Measurements from ENCODE around the gene KCNK6. TPM values are rescaled to one million over a fixed set of nuclear protein-coding genes. Genes with fewer than 3 reads are reported as not detected.

Gene KCNK6
- total and polyA plus RNA-seq, 10 of the 15 experiments (the other 5 are each of a cell fraction or from before 2014, with no cell fraction given) = 0.04 to 1.4 (median 1.1) TPM

- Histone ChIP-seq H2AFZ (ENCODE audit: control insufficient read depth, low read depth, low read length) (no peak overlapping the region), H3K79me2 (ENCODE audit: control insufficient read depth, insufficient read depth, low read length) (no peaks in the 10 kb centered on the region), H3K9ac (ENCODE audit: control insufficient read depth, insufficient read depth, low read length) (no peak overlapping the region), H3K9me3 (replicated peaks; ENCODE audit: control insufficient read depth, insufficient read depth, low read length) (no peaks in the 10 kb centered on the region), H3K36me3 (ENCODE audit: control insufficient read depth in 2 of 2, insufficient read depth in 2 of 2, low read length in 1 of 2) (peaks cover 0 to 11% of the 10 kb centered on the region in 2 experiments; a peak in 3 of 4 replicates), H3K27me3 (replicated peaks in 1 of 2; ENCODE audit: control insufficient read depth in 2 of 2, insufficient read depth in 2 of 2, low read length in 1 of 2) (no peaks in the 10 kb centered on the region), H3K4me3 (no peak overlapping the region), H4K20me1 (ENCODE audit: control insufficient read depth, insufficient read depth) (no peaks in the 10 kb centered on the region), H3K4me1 (ENCODE audit: control insufficient read depth, insufficient read depth, low read length) (no peaks in the 10 kb centered on the region), H3K27ac (ENCODE audit: control insufficient read depth, insufficient read depth) (no peak overlapping the region), H3K4me2 (ENCODE audit: control insufficient read depth, insufficient read depth) (no peak overlapping the region)
- TF ChIP-seq HDGF (IDR thresholded peaks at IDR 0.05) (no peak), DPF2 (IDR thresholded peaks at IDR 0.05) (no peak), SMC3 (IDR thresholded peaks at IDR 0.05; ENCODE audit: borderline replicate concordance, low read length) (no peak), MEF2A (IDR thresholded peaks at IDR 0.05; ENCODE audit: insufficient read depth, low read depth, low read length) (no peak), SUZ12 (IDR thresholded peaks at IDR 0.05; ENCODE audit: unreplicated experiment) (no peak), E4F1 (IDR thresholded peaks at IDR 0.05; ENCODE audit: borderline replicate concordance, partially characterized antibody) (no peak), CBX5 (IDR thresholded peaks at IDR 0.05; ENCODE audit: low read depth) (no peak), NR2F1 (conservative IDR thresholded peaks at IDR 0.05) (no peak), POU2F2 (IDR thresholded peaks at IDR 0.05; ENCODE audit: borderline replicate concordance, low read depth, low read length) (no peak), ZNF24 (IDR thresholded peaks at IDR 0.05) (no peak), PAX8 (IDR thresholded peaks at IDR 0.05) (no peak), ATF3 (IDR thresholded peaks at IDR 0.05; ENCODE audit: borderline replicate concordance, extremely low read depth, low read depth, low read length) (no peak), MLLT1 (IDR thresholded peaks at IDR 0.05) (no peak)
- SMC1A ChIA-PET (ENCODE audit: uncharacterized antibody, unreplicated experiment) = no interaction called here
- FAIRE-seq (no peak), DNase-seq (ENCODE audit: low read depth, low spot score) (no peak), ATAC-seq (no peak)
- CTCF ChIA-PET = interaction anchor here (0.7 kb wide), 1 partner anchor 234 kb away, joined by 3 read pairs; no protein-coding TSS in a partner anchor
- RAD21 ChIA-PET (ENCODE audit: unreplicated experiment) = no interaction called here
- no TSS peak for BruUV-seq (replicated peaks)
- WGBS (ENCODE audit: insufficient coverage, insufficient replicate concordance, low lambda C conversion rate, missing lambda C conversion rate) = 89% methylated on average over 22 of the region's 27 CpGs
- POLR2A ChIA-PET = no interaction called here
- in situ Hi-C loops (cut with MboI) = no loop called here
- intact Hi-C loops (cut with micrococcal nuclease; ENCODE audit: unreplicated experiment) = no loop called here
These were observed 15.2 kb upstream of the KCNK6 start for GRCh38 chr19:38304352-38304865.
